HepG2 (cell line): ENCODE measurements around the gene NOTUM. TPM values are rescaled to one million over a fixed set of nuclear protein-coding genes. Genes with fewer than 3 reads are reported as not detected.
A peak's percentile ranks its signal among the peaks of the same experiment; 100 is the strongest.
"Not testable (repeated sequence)": the region's sequence is repeated elsewhere in the genome, so short reads cannot be mapped to it uniquely, and the experiment has no call there.

Experiments
- ATAC-seq: fragments of 200-7000 bp; cut with Tn5 transposase; 3 replicates; pipeline ENCODE4 v1.9.1; 2020; ENCODE audit warnings: mild to moderate bottlenecking, moderate library complexity
- BruUV-seq: library from RNA; stranded (reverse); fragments of 400-500 nt; replicated peaks from 2 replicates; lab custom pipeline; 2021; lab: Mats Ljungman, UMichigan
- CTCF ChIA-PET: fragments of 300-600 bp; formaldehyde crosslinking; extraction: SDS; loops from one replicate; lab custom pipeline; 2021; ENCODE audit warnings: low total read pairs, inconsistent platforms, low intra/inter-chr PET ratio; lab: Yijun Ruan, JAX
- POLR2A ChIA-PET: fragments of 350-600 bp; sonication (Branson Sonifier 250); formaldehyde crosslinking; loops from one replicate; lab custom pipeline; 2020; ENCODE audit warnings: antibody characterized with exemption, inconsistent platforms; lab: Yijun Ruan, JAX
- DNase-seq: peaks from one replicate; pipeline ENCODE4 v3.0.0-alpha.2; 2015; ENCODE audit warnings: low spot score
- FAIRE-seq: peaks from 3 replicates; lab custom pipeline; 2011; peaks lifted over from hg19 to GRCh38; lab: Jason Lieb, UNC
- H2AFZ ChIP-seq: one replicate; pipeline ENCODE4 v1.6.1; 2011; ENCODE audit warnings: low read length, inconsistent platforms
- H3K27ac ChIP-seq: fragments of 300-600 bp; 3 replicates; pipeline ENCODE4 v1.8.0; 2011; ENCODE audit warnings: mixed run types, mild to moderate bottlenecking, mixed read lengths, low read length, inconsistent platforms; ENCODE audit not compliant: insufficient read depth; ENCODE audit errors: extremely low read length
- H3K27me3 ChIP-seq, 2 experiments: fragments of 200-600 bp in 1 of 2; 2 replicates in 1 of 2; 3 replicates in 1 of 2; pipeline versions ENCODE4 v1.6.0 to v1.8.0; 2011; ENCODE audit warnings: low read length in 2 of 2, mild to moderate bottlenecking in 2 of 2, moderate library complexity in 2 of 2, inconsistent platforms in 1 of 2; ENCODE audit not compliant: insufficient read depth in 2 of 2, control insufficient read depth in 1 of 2
- H3K36me3 ChIP-seq, 2 experiments: fragments of 200-600 bp in 1 of 2; replicated peaks in 1 of 2; 2 replicates in 1 of 2; 3 replicates in 1 of 2; pipeline versions ENCODE4 v1.5.1 to v1.8.0; 2011; ENCODE audit warnings: low read length in 2 of 2, inconsistent platforms in 1 of 2; ENCODE audit not compliant: insufficient read depth in 2 of 2, control insufficient read depth in 1 of 2
- H3K4me1 ChIP-seq: 2 replicates; pipeline ENCODE4 v1.5.1; 2012; ENCODE audit warnings: low read length, inconsistent platforms; ENCODE audit not compliant: insufficient read depth
- H3K4me2 ChIP-seq: 2 replicates; pipeline ENCODE4 v1.6.0; 2011; ENCODE audit warnings: low read depth, low read length, inconsistent platforms
- H3K4me3 ChIP-seq, 3 experiments: fragments of 200-600 bp in 1 of 3; sonication (generic), shearing (Covaris generic) in 1 of 3; replicated peaks in 1 of 3; 2 replicates each; pipeline ENCODE4 v1.5.1; 2011 to 2016; ENCODE audit warnings: low read length in 3 of 3, inconsistent platforms in 2 of 3, low read depth in 2 of 3, mild to moderate bottlenecking in 2 of 3, control low read depth in 1 of 3, mixed read lengths in 1 of 3; ENCODE audit not compliant: insufficient read depth in 1 of 3
- H3K79me2 ChIP-seq: one replicate; pipeline ENCODE4 v1.6.1; 2011; ENCODE audit warnings: low read length, inconsistent platforms; ENCODE audit not compliant: insufficient read depth
- H3K9ac ChIP-seq: 2 replicates; pipeline ENCODE4 v1.6.0; 2011; ENCODE audit warnings: mild to moderate bottlenecking, low read depth, low read length, inconsistent platforms; ENCODE audit not compliant: insufficient read depth
- H3K9me3 ChIP-seq: 2 replicates; pipeline ENCODE4 v1.5.1; 2012; ENCODE audit warnings: mild to moderate bottlenecking, low read length
- H4K20me1 ChIP-seq: 2 replicates; pipeline ENCODE4 v1.6.0; 2011; ENCODE audit warnings: inconsistent platforms, mild to moderate bottlenecking, low read length, moderate library complexity; ENCODE audit not compliant: insufficient read depth
- POLR2A ChIP-seq, 2 experiments: IDR thresholded peaks; 2 replicates each; pipeline ENCODE4 v1.6.1; 2011; ENCODE audit warnings: low read depth in 2 of 2, low read length in 2 of 2, mild to moderate bottlenecking in 1 of 2, moderate library complexity in 1 of 2; ENCODE audit not compliant: insufficient read depth in 1 of 2
- STAG1 ChIP-seq: sonication (generic); formaldehyde crosslinking; IDR thresholded peaks from 2 replicates; pipeline ENCODE4 v1.4.0; 2020; ENCODE audit warnings: missing genetic modification reagents
- ZFX ChIP-seq: sonication (generic); formaldehyde crosslinking; IDR thresholded peaks from 2 replicates; pipeline ENCODE4 v1.4.0; 2020; ENCODE audit warnings: mild to moderate bottlenecking, low read depth, missing genetic modification reagents, moderate library complexity
- ZMYM3 ChIP-seq: sonication (generic); formaldehyde crosslinking; IDR thresholded peaks from 2 replicates; pipeline ENCODE4 v1.5.1; 2020; ENCODE audit warnings: mild to moderate bottlenecking, missing genetic modification reagents
- ZNF460 ChIP-seq: sonication (generic); formaldehyde crosslinking; IDR thresholded peaks from 2 replicates; pipeline ENCODE4 v1.5.1; 2020; ENCODE audit warnings: missing genetic modification reagents, mild to moderate bottlenecking, borderline replicate concordance
- ZNF746 ChIP-seq: sonication (generic); formaldehyde crosslinking; IDR thresholded peaks from 2 replicates; pipeline ENCODE4 v1.8.0; 2022; ENCODE audit warnings: mild to moderate bottlenecking, missing genetic modification reagents
- ZNF770 ChIP-seq: sonication (generic); formaldehyde crosslinking; IDR thresholded peaks from 2 replicates; pipeline ENCODE4 v1.5.0; 2020; ENCODE audit warnings: mild to moderate bottlenecking, missing genetic modification reagents
- WGBS: methylation state at CpG from one replicate; pipeline ENCODE4 v1.1.6; 2017; ENCODE audit warnings: low lambda C conversion rate; 5-methylcytosine and 5-hydroxymethylcytosine counted together
- in situ Hi-C: cut with HindIII; loops from 2 replicates; pipeline ENCODE4 v1.10.0; 2017; ENCODE audit warnings: low pct_unique_long_range_greater_than_20kb; ENCODE audit not compliant: extremely low pct_ligation_motif_present
- intact Hi-C: fragments of 100-400 bp; cut with micrococcal nuclease; formaldehyde crosslinking; loops from one replicate; pipeline ENCODE4 v1.10.0; 2022; ENCODE audit not compliant: unreplicated experiment
- polyA plus RNA-seq, 8 experiments: library from polyadenylated mRNA; depleted of rRNA in 3 of 8; stranded (reverse) in 7 of 8; unstranded in 1 of 8; fragments of >200 nt; fragmentation: Illumina TruSeq in 4 of 8; extraction: Trizol in 4 of 8; gene quantifications; 2 replicates each; pipeline versions ENCODE4 v1.2.1 to v1.2.3, GENCODE V29; 2011 to 2016; ENCODE audit warnings: low read depth in 4 of 8, missing spikeins in 1 of 8, mixed read lengths in 1 of 8; ENCODE audit not compliant: insufficient read depth in 1 of 8
- total RNA-seq, 5 experiments: library from RNA; depleted of rRNA; stranded (reverse); fragments of >200 nt; fragmentation: Illumina TruSeq; extraction: Trizol; gene quantifications; 2 replicates each; pipeline ENCODE4 v1.2.3, GENCODE V29; 2016; ENCODE audit warnings: low read depth in 1 of 5
- TF ChIP-seq, protein P1 (sequence below): sonication (generic); formaldehyde crosslinking; IDR thresholded peaks from 2 replicates; pipeline ENCODE4 v1.5.0; 2020; ENCODE audit warnings: mild to moderate bottlenecking, missing genetic modification reagents, moderate library complexity

The NOTUM gene
- total and polyA plus RNA-seq, 2 of the 13 experiments (the other 11 are each of a cell fraction or from before 2014, with no cell fraction given) = 150 to 160 TPM

DNA sequence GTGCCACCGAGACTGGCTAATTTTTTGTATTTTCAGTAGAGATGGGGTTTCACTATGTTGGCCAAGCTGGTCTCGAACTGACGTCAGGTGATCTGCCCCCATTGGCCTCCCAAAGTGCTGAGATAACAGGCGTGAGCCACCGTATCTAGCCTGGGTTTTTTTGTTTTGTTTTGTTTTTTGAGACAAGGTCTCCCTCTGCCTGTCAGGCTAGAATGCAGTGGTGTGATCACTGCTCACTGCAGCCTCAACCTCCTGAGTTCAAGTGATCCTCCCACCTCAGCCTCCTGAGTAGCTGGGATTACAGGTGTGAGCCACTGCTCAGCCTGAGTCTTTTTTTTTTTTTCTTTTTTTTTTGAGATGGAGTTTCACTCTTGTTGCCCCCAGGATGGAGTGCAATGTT, 7.5 kb downstream of the NOTUM start:
- H4K20me1 ChIP-seq = peaks cover 19% of the 10 kb centered on the region
- H3K27ac ChIP-seq, H3K27me3 ChIP-seq, H3K9me3 ChIP-seq, ATAC-seq, DNase-seq, CTCF ChIA-PET, BruUV-seq, H3K4me2 ChIP-seq, H3K4me3 ChIP-seq, FAIRE-seq, H3K9ac ChIP-seq, in situ Hi-C loops, H2AFZ ChIP-seq: not testable (repeated sequence)
- H3K36me3 ChIP-seq = peaks cover 27 to 46% of the 10 kb centered on the region in 2 experiments
- 0 out of 2 replicates have a peak, but pooled peaks have one; percentile 27 for TF ChIP-seq ZNF460 (CRISPR knock-in tag)
- TF ChIP-seq, protein P1, sequence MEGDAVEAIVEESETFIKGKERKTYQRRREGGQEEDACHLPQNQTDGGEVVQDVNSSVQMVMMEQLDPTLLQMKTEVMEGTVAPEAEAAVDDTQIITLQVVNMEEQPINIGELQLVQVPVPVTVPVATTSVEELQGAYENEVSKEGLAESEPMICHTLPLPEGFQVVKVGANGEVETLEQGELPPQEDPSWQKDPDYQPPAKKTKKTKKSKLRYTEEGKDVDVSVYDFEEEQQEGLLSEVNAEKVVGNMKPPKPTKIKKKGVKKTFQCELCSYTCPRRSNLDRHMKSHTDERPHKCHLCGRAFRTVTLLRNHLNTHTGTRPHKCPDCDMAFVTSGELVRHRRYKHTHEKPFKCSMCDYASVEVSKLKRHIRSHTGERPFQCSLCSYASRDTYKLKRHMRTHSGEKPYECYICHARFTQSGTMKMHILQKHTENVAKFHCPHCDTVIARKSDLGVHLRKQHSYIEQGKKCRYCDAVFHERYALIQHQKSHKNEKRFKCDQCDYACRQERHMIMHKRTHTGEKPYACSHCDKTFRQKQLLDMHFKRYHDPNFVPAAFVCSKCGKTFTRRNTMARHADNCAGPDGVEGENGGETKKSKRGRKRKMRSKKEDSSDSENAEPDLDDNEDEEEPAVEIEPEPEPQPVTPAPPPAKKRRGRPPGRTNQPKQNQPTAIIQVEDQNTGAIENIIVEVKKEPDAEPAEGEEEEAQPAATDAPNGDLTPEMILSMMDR (CRISPR knock-in tag) = peak; percentile 42
- peak; percentile 41; the same call in 1 of the 2 replicates for TF ChIP-seq STAG1 (CRISPR knock-in tag)
- TF ChIP-seq ZNF746 (CRISPR knock-in tag) = 0 out of 2 replicates have a peak, but pooled peaks have one; percentile 6
- TF ChIP-seq ZNF770 (CRISPR knock-in tag) = peak; percentile 97
- 0 out of 4 replicates have a peak, but pooled peaks of 1 of the 2 experiments have one; percentile 11 for TF ChIP-seq POLR2A (IDR thresholded peaks at IDR 0.05; ENCODE audit: insufficient read depth in 1 of 2, low read depth in 2 of 2, low read length in 2 of 2)
- TF ChIP-seq ZFX = 0 out of 2 replicates have a peak, but pooled peaks have one; percentile 7
- peak; percentile 54; the same call in 1 of the 2 replicates for TF ChIP-seq ZMYM3
- peaks cover 19% of the 10 kb centered on the region for H3K79me2 ChIP-seq
- intact Hi-C loops = loop anchor here (1.0 kb wide), 1 partner anchor 9 kb away; no protein-coding TSS in a partner anchor
- 74% methylated on average over 5 of the region's 5 CpGs for WGBS
- H3K4me1 ChIP-seq = peaks cover 63% of the 10 kb centered on the region
- POLR2A ChIA-PET = interaction anchor here (0.9 to 9.7 kb wide), 14 partner anchors 9 to 93 kb away, joined by 3 to 136 read pairs (median 17); partner anchors contain the start of genes CENPX, DCXR, LRRC45 and MAFG
